Measurements from ENCODE around the gene STK38. TPM values are rescaled to one million over a fixed set of nuclear protein-coding genes. Genes with fewer than 3 reads are reported as not detected.

STK38 gene
- total and polyA plus RNA-seq, 2 of the 8 experiments (the other 6 are each of a cell fraction or from before 2014, with no cell fraction given): 8.1 to 19.8 TPM

DNA sequence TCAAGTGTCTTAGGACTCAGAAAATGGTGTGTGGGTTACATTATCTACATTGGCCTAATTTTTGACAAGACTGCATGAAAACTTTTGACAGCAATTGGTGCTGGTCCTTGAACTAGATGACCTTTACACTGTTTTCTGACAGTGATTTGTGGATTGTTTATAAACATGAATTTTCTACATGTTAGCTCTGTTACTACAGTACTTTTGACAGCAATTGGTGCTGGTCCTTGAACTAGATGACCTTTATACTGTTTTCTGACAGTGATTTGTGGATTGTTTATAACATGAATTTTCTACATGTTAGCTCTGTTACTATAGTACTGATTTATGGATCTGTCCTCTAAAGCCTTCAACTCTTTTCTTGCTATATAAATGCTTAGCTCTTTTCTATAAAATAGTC lies 87.8 kb downstream of the STK38 start (continued):
- TF ChIP-seq CHD7 (IDR thresholded peaks at IDR 0.05; ENCODE audit: insufficient replicate concordance, low read length): no peak
- no peak for TF ChIP-seq SRF (IDR thresholded peaks at IDR 0.05; ENCODE audit: low read depth, low read length)
- no peak for TF ChIP-seq KDM1A (IDR thresholded peaks at IDR 0.05; ENCODE audit: borderline replicate concordance, low read length)
- no peak for TF ChIP-seq BACH1 (IDR thresholded peaks at IDR 0.05; ENCODE audit: low read length)
- TF ChIP-seq GABPA (IDR thresholded peaks at IDR 0.05; ENCODE audit: borderline replicate concordance, insufficient read depth, low read length): no peak
- TF ChIP-seq ATF3 (IDR thresholded peaks at IDR 0.05; ENCODE audit: insufficient read depth, low read depth, low read length): no peak
- TF ChIP-seq ZNF274 (IDR thresholded peaks at IDR 0.05; ENCODE audit: borderline replicate concordance, extremely low read depth, low read length): no peak
- no peak for TF ChIP-seq SIN3A (conservative IDR thresholded peaks at IDR 0.05 in 1 of 2, IDR thresholded peaks at IDR 0.05 in 1 of 2; ENCODE audit: low read depth in 1 of 2, low read length in 2 of 2)

Data from H1 (cell line).